Keratinocyte (primary cell): ENCODE data around the gene LBP. TPM values are rescaled to one million over a fixed set of nuclear protein-coding genes. Genes with fewer than 3 reads are reported as not detected.

Source experiments
- DNase-seq: peaks from one replicate; pipeline ENCODE4 v3.0.0-alpha.2; 2011; ENCODE audit warnings: low read depth, missing footprints, low spot score
- FAIRE-seq: peaks from 2 replicates; lab custom pipeline; 2011; peaks lifted over from hg19 to GRCh38; lab: Jason Lieb, UNC
- H2AFZ ChIP-seq: 2 replicates; pipeline ENCODE4 v1.6.0; 2012; ENCODE audit warnings: low read length, control low read depth, inconsistent platforms; ENCODE audit not compliant: control insufficient read depth
- H3K27ac ChIP-seq: 2 replicates; pipeline ENCODE4 v1.5.1; 2011; ENCODE audit warnings: low read length; ENCODE audit not compliant: control insufficient read depth, insufficient read depth
- H3K27me3 ChIP-seq: 3 replicates; pipeline ENCODE4 v1.6.0; 2011; ENCODE audit warnings: low read length; ENCODE audit not compliant: control insufficient read depth, insufficient read depth; ENCODE audit errors: extremely low read depth
- H3K36me3 ChIP-seq, 2 experiments: 2 replicates in 1 of 2; 3 replicates in 1 of 2; pipeline ENCODE4 v1.5.1; 2011; ENCODE audit warnings: low read length in 2 of 2, mild to moderate bottlenecking in 1 of 2; ENCODE audit not compliant: control insufficient read depth in 2 of 2, insufficient read depth in 2 of 2; ENCODE audit errors: extremely low read depth in 1 of 2
- H3K4me1 ChIP-seq: 3 replicates; pipeline ENCODE4 v1.5.1; 2011; ENCODE audit warnings: low read length; ENCODE audit not compliant: control insufficient read depth, insufficient read depth; ENCODE audit errors: extremely low read depth
- H3K4me2 ChIP-seq: 3 replicates; pipeline ENCODE4 v1.6.0; 2011; ENCODE audit warnings: low read depth, low read length; ENCODE audit not compliant: control insufficient read depth, insufficient read depth; ENCODE audit errors: extremely low read depth
- H3K4me3 ChIP-seq, 3 experiments: fragments of 200-600 bp in 1 of 3; sonication (generic) in 1 of 3; 2 replicates in 2 of 3; 3 replicates in 1 of 3; pipeline ENCODE4 v1.5.1; 2011 to 2016; ENCODE audit warnings: low read length in 3 of 3, mild to moderate bottlenecking in 3 of 3, control low read depth in 2 of 3, inconsistent platforms in 1 of 3, low read depth in 1 of 3, mixed read lengths in 1 of 3, mixed run types in 1 of 3, moderate library complexity in 1 of 3; ENCODE audit not compliant: control insufficient read depth in 2 of 3, insufficient read depth in 2 of 3; ENCODE audit errors: extremely low read depth in 1 of 3
- H3K79me2 ChIP-seq: 2 replicates; pipeline ENCODE4 v1.6.0; 2012; ENCODE audit warnings: low read length; ENCODE audit not compliant: control insufficient read depth, insufficient read depth
- H3K9ac ChIP-seq: 3 replicates; pipeline ENCODE4 v1.6.0; 2011; ENCODE audit warnings: low read length; ENCODE audit not compliant: control insufficient read depth, insufficient read depth; ENCODE audit errors: extremely low read depth
- H3K9me1 ChIP-seq: 3 replicates; pipeline ENCODE4 v1.6.0; 2011; ENCODE audit warnings: low read length; ENCODE audit not compliant: control insufficient read depth, insufficient read depth; ENCODE audit errors: extremely low read depth
- H3K9me3 ChIP-seq: 2 replicates; pipeline ENCODE4 v1.5.1; 2012; ENCODE audit warnings: low read depth, low read length; ENCODE audit not compliant: control insufficient read depth
- H4K20me1 ChIP-seq: 3 replicates; pipeline ENCODE4 v1.6.0; 2011; ENCODE audit warnings: low read length; ENCODE audit not compliant: control insufficient read depth, insufficient read depth; ENCODE audit errors: extremely low read depth
- EZH2 ChIP-seq: IDR thresholded peaks from one replicate; pipeline ENCODE4 v1.6.1; 2012; ENCODE audit warnings: inconsistent platforms, mild to moderate bottlenecking, low read length, moderate library complexity
- dilution Hi-C: fragments of 300-500 bp; cut with MboI; formaldehyde crosslinking; loops from one replicate; pipeline ENCODE4 v1.7.0; 2020; ENCODE audit warnings: low sequenced_read_pairs; ENCODE audit not compliant: extremely low pct_ligation_motif_present
- polyA plus RNA-seq, 5 experiments: library from polyadenylated mRNA; depleted of rRNA in 3 of 5; stranded (reverse) in 3 of 5; stranded (forward) in 1 of 5; unstranded in 1 of 5; fragments of >200 nt; gene quantifications; 1 replicate in 1 of 5; 2 replicates in 3 of 5; 3 replicates in 1 of 5; pipeline versions ENCODE4 v1.2.1 to v1.2.3, GENCODE V29; 2011 to 2012; ENCODE audit warnings: missing spikeins in 2 of 5, low read depth in 1 of 5, low replicate concordance in 1 of 5
- TF ChIP-seq, protein P1 (sequence below), 3 experiments: IDR thresholded peaks in 1 of 3; conservative IDR thresholded peaks in 1 of 3; optimal IDR thresholded peaks in 1 of 3; 2 replicates in 2 of 3; 3 replicates in 1 of 3; pipeline versions ENCODE3 to v1.5.1; 2011; ENCODE audit warnings: low read length in 3 of 3, mild to moderate bottlenecking in 3 of 3, moderate library complexity in 2 of 3, control low read depth in 1 of 3, inconsistent platforms in 1 of 3; ENCODE audit not compliant: insufficient read depth in 2 of 3; ENCODE audit errors: extremely low read depth in 1 of 3

Gene LBP
- polyA plus RNA-seq, 1 donor (not counting 4 experiments of a cell fraction or from before 2014, with no cell fraction given): not detected

DNA sequence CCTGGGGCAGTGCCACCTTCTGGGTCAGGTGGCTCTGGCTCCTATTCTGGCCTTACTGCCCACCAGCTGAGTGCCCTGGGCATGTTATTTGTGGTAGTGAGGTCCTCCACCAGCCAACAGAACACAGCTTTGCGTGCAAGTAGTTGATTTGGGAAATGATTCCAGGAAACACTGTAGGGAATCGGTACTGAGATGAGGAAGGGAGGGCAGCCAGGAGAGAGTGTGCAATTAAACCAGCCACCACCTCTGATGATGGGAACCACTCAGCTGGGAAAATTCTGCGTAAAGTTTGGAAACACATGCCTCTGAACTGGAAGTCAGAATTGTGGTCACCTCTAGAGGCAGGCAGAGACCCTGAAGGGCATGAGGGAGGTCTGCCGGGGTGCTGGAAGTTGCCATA, 459 bp downstream of the LBP start:
- H3K4me1 ChIP-seq: no peaks in the 10 kb centered on the region
- H4K20me1 ChIP-seq: no peaks in the 10 kb centered on the region
- FAIRE-seq: no peak
- no peak overlapping the region for H3K4me2 ChIP-seq
- H3K27ac ChIP-seq: no peak overlapping the region
- dilution Hi-C loops: no loop called here
- no peak overlapping the region for H3K4me3 ChIP-seq
- H3K9me1 ChIP-seq: no peaks in the 10 kb centered on the region
- peaks cover 10% of the 10 kb centered on the region for H3K27me3 ChIP-seq
- DNase-seq: no peak
- TF ChIP-seq EZH2: no peak
- TF ChIP-seq, protein P1, sequence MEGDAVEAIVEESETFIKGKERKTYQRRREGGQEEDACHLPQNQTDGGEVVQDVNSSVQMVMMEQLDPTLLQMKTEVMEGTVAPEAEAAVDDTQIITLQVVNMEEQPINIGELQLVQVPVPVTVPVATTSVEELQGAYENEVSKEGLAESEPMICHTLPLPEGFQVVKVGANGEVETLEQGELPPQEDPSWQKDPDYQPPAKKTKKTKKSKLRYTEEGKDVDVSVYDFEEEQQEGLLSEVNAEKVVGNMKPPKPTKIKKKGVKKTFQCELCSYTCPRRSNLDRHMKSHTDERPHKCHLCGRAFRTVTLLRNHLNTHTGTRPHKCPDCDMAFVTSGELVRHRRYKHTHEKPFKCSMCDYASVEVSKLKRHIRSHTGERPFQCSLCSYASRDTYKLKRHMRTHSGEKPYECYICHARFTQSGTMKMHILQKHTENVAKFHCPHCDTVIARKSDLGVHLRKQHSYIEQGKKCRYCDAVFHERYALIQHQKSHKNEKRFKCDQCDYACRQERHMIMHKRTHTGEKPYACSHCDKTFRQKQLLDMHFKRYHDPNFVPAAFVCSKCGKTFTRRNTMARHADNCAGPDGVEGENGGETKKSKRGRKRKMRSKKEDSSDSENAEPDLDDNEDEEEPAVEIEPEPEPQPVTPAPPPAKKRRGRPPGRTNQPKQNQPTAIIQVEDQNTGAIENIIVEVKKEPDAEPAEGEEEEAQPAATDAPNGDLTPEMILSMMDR (optimal IDR thresholded peaks at IDR 0.05 in 1 of 3, IDR thresholded peaks at IDR 0.05 in 1 of 3, conservative IDR thresholded peaks at IDR 0.05 in 1 of 3; ENCODE audit: extremely low read depth in 1 of 3, insufficient read depth in 2 of 3, low read length in 3 of 3): no peak
- no peak overlapping the region for H3K9ac ChIP-seq
- no peak overlapping the region for H2AFZ ChIP-seq
- no peaks in the 10 kb centered on the region for H3K36me3 ChIP-seq
- H3K9me3 ChIP-seq: no peaks in the 10 kb centered on the region
- H3K79me2 ChIP-seq: no peaks in the 10 kb centered on the region

DNA sequence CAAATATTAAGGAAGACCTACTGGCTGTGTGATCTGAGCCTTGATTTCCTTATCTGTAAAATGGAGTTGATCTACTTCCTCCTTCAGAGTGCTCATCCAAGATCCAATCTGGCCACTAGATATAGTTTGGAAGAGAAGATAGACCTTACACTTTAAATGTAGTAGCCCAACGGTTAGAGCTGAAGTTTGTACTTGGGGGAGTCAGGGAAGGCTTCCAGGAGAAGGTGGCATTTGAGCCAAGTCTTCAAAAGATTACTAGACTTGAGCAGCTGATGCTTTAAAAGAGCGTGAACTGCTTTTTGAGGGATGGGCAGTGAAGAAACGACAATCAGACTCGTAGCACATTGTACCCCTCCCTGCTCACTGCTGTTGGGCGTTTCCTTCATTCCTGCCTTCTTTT, 3.6 kb downstream of the LBP start:
- no peak for FAIRE-seq

More for the DNA sequence above, 3.6 kb downstream of the LBP start:
- no peaks in the 10 kb centered on the region for H3K9me1 ChIP-seq
- H3K9me3 ChIP-seq: no peaks in the 10 kb centered on the region
- no peaks in the 10 kb centered on the region for H4K20me1 ChIP-seq
- dilution Hi-C loops: no loop called here
- H3K36me3 ChIP-seq: no peaks in the 10 kb centered on the region
- peaks cover 10% of the 10 kb centered on the region for H3K27me3 ChIP-seq
- peaks cover 1% of the 10 kb centered on the region for H3K4me1 ChIP-seq
- no peak overlapping the region for H3K4me2 ChIP-seq
- no peak for DNase-seq
- no peaks in the 10 kb centered on the region for H3K79me2 ChIP-seq
- no peak overlapping the region for H2AFZ ChIP-seq
- no peak overlapping the region for H3K9ac ChIP-seq
- no peak for TF ChIP-seq EZH2
- TF ChIP-seq, protein P1 (optimal IDR thresholded peaks at IDR 0.05 in 1 of 3, IDR thresholded peaks at IDR 0.05 in 1 of 3, conservative IDR thresholded peaks at IDR 0.05 in 1 of 3; ENCODE audit: extremely low read depth in 1 of 3, insufficient read depth in 2 of 3, low read length in 3 of 3): no peak
- H3K4me3 ChIP-seq: no peak overlapping the region
- H3K27ac ChIP-seq: no peak overlapping the region
